ENCODE data around the gene UCHL3.

UCHL3 gene

GRCh38 chr13:75633285-75633684 is 83.7 kb downstream of the UCHL3 start:
- no peak for DNase-seq

- no peak for DNase-seq
Measured at GRCh38 chr13:75635101-75635827, 85.7 kb downstream of the UCHL3 start.

GRCh38 chr13:75635828-75636435 is 86.3 kb downstream of the UCHL3 start, which contains the start of gene LMO7:
TSS of gene LMO7 (plus strand) at chr13:75636330. CDS start at chr13:75636658, 328 bp downstream.
- DNase-seq = no peak

- no peak for DNase-seq
Measured at GRCh38 chr13:75636436-75637180, 87.0 kb downstream of the UCHL3 start.

- DNase-seq = no peak
Measured at GRCh38 chr13:75637181-75637750, 87.7 kb downstream of the UCHL3 start.

- no peak for DNase-seq
Measured at GRCh38 chr13:75639454-75639853, 89.9 kb downstream of the UCHL3 start.

- no peak for DNase-seq
Measured at GRCh38 chr13:75641026-75641425, 91.4 kb downstream of the UCHL3 start.

- no peak for DNase-seq
Measured at GRCh38 chr13:75643182-75643581, 93.6 kb downstream of the UCHL3 start.

- no peak for DNase-seq
Measured at GRCh38 chr13:75643693-75644092, 94.1 kb downstream of the UCHL3 start.

- DNase-seq = no peak
Measured at GRCh38 chr13:75645141-75645540, 95.5 kb downstream of the UCHL3 start.

- no peak for DNase-seq
Measured at GRCh38 chr13:75647126-75647784, 97.7 kb downstream of the UCHL3 start.

- no peak for DNase-seq
Measured at GRCh38 chr13:75648446-75648845, 98.9 kb downstream of the UCHL3 start.

- DNase-seq = no peak
Measured at GRCh38 chr13:75651013-75651412, 101.4 kb downstream of the UCHL3 start.

- no peak for DNase-seq
Measured at GRCh38 chr13:75652726-75653125, 103.1 kb downstream of the UCHL3 start.

Data from NCI-H2171 (cell line).